Endothelial cell of umbilical vein (primary cell): Measurements from ENCODE around the gene GPR146. TPM values are rescaled to one million over a fixed set of nuclear protein-coding genes. Genes with fewer than 3 reads are reported as not detected.

Experiments
- BruUV-seq: library from RNA; stranded (reverse); fragments of 400-500 nt; replicated peaks from 2 replicates; lab custom pipeline; 2021; lab: Mats Ljungman, UMichigan
- CTCF ChIA-PET: fragments of 300-600, 350-600 bp; sonication (Branson Sonifier 250); formaldehyde crosslinking; loops from one replicate; lab custom pipeline; 2021; ENCODE audit warnings: antibody characterized with exemption, inconsistent platforms; lab: Charles Lee
- POLR2A ChIA-PET: fragments of 300-600, 350-600 bp; sonication (Branson Sonifier 250); formaldehyde crosslinking; loops from one replicate; lab custom pipeline; 2021; ENCODE audit warnings: antibody characterized with exemption, inconsistent platforms; lab: Charles Lee
- DNase-seq: peaks from one replicate; pipeline ENCODE4 v3.0.0-alpha.2; 2011; ENCODE audit warnings: low read depth, low spot score
- FAIRE-seq: peaks from 2 replicates; lab custom pipeline; 2011; peaks lifted over from hg19 to GRCh38; lab: Jason Lieb, UNC
- H2AFZ ChIP-seq: 2 replicates; pipeline ENCODE4 v1.6.0; 2012; ENCODE audit warnings: low read depth, low read length, control low read depth, inconsistent platforms
- H3K27ac ChIP-seq: 2 replicates; pipeline ENCODE4 v1.5.1; 2011; ENCODE audit warnings: low read depth, mild to moderate bottlenecking, control low read depth, low read length, moderate library complexity; ENCODE audit not compliant: insufficient read depth
- H3K27me3 ChIP-seq, 2 experiments: 2 replicates each; pipeline versions ENCODE4 v1.6.0 to v1.6.1; 2011; ENCODE audit warnings: low read length in 2 of 2, mixed read lengths in 1 of 2; ENCODE audit not compliant: control insufficient read depth in 2 of 2, insufficient read depth in 2 of 2
- H3K36me3 ChIP-seq, 2 experiments: 2 replicates in 1 of 2; 3 replicates in 1 of 2; pipeline ENCODE4 v1.5.1; 2011; ENCODE audit warnings: low read length in 2 of 2, mild to moderate bottlenecking in 1 of 2, moderate library complexity in 1 of 2; ENCODE audit not compliant: control insufficient read depth in 2 of 2, insufficient read depth in 2 of 2; ENCODE audit errors: extremely low read depth in 1 of 2
- H3K4me1 ChIP-seq: 3 replicates; pipeline ENCODE4 v1.5.1; 2011; ENCODE audit warnings: mild to moderate bottlenecking, low read length; ENCODE audit not compliant: control insufficient read depth, insufficient read depth; ENCODE audit errors: extremely low read depth
- H3K4me2 ChIP-seq: 2 replicates; pipeline ENCODE4 v1.6.1; 2011; ENCODE audit warnings: low read length, control low read depth, mixed read lengths; ENCODE audit not compliant: insufficient read depth
- H3K4me3 ChIP-seq, 3 experiments: fragments of 200-600 bp in 1 of 3; sonication (generic), shearing (Covaris generic) in 1 of 3; replicated peaks in 1 of 3; 2 replicates each; pipeline ENCODE4 v1.5.1; 2011 to 2016; ENCODE audit warnings: control low read depth in 3 of 3, low read length in 3 of 3, mild to moderate bottlenecking in 2 of 3, inconsistent platforms in 1 of 3, low read depth in 1 of 3, moderate library complexity in 1 of 3; ENCODE audit not compliant: insufficient read depth in 1 of 3
- H3K79me2 ChIP-seq: 2 replicates; pipeline ENCODE4 v1.6.0; 2012; ENCODE audit warnings: low read length, inconsistent platforms; ENCODE audit not compliant: control insufficient read depth, insufficient read depth
- H3K9ac ChIP-seq: replicated peaks from 2 replicates; pipeline ENCODE3; 2011; ENCODE audit warnings: low read length, control low read depth; ENCODE audit not compliant: insufficient read depth; ENCODE audit errors: extremely low read depth
- H3K9me1 ChIP-seq: replicated peaks from 3 replicates; pipeline ENCODE4 v1.6.0; 2011; ENCODE audit warnings: mild to moderate bottlenecking, low read length; ENCODE audit not compliant: control insufficient read depth, insufficient read depth; ENCODE audit errors: extremely low read depth
- H3K9me3 ChIP-seq: replicated peaks from 2 replicates; pipeline ENCODE4 v1.5.1; 2012; ENCODE audit warnings: low read length, inconsistent platforms; ENCODE audit not compliant: control insufficient read depth, insufficient read depth
- H4K20me1 ChIP-seq: replicated peaks from 2 replicates; pipeline ENCODE3; 2011; ENCODE audit warnings: mild to moderate bottlenecking, low read length; ENCODE audit not compliant: control insufficient read depth, insufficient read depth; ENCODE audit errors: extremely low read depth
- CTCF ChIP-seq, 2 donors: IDR thresholded peaks; 1 replicate in 1 of 2; 2 replicates in 1 of 2; pipeline ENCODE4 v1.5.1; 2011; ENCODE audit warnings: low read length in 2 of 2, mild to moderate bottlenecking in 2 of 2, moderate library complexity in 2 of 2, control low read depth in 1 of 2, inconsistent platforms in 1 of 2, low read depth in 1 of 2; ENCODE audit not compliant: insufficient read depth in 1 of 2; ENCODE audit errors: extremely low read depth in 1 of 2
- EZH2 ChIP-seq: IDR thresholded peaks from 2 replicates; pipeline ENCODE4 v1.6.1; 2012; ENCODE audit warnings: borderline replicate concordance, low read depth, mild to moderate bottlenecking, moderate library complexity, low read length, inconsistent platforms; ENCODE audit not compliant: severe bottlenecking
- FOS ChIP-seq: IDR thresholded peaks from 2 replicates; pipeline ENCODE4 v1.6.1; 2011; ENCODE audit warnings: mild to moderate bottlenecking, low read length, moderate library complexity, borderline replicate concordance; ENCODE audit not compliant: insufficient read depth
- GATA2 ChIP-seq: IDR thresholded peaks from 2 replicates; pipeline ENCODE4 v1.7.0; 2011; ENCODE audit warnings: low read depth, mild to moderate bottlenecking, moderate library complexity, mixed read lengths, low read length; ENCODE audit not compliant: insufficient read length, insufficient read depth
- JUN ChIP-seq: IDR thresholded peaks from 2 replicates; pipeline ENCODE4 v1.6.1; 2011; ENCODE audit warnings: borderline replicate concordance, low read depth; ENCODE audit not compliant: insufficient read length, insufficient read depth
- MAX ChIP-seq: IDR thresholded peaks from 2 replicates; pipeline ENCODE4 v1.6.1; 2011; ENCODE audit not compliant: insufficient read depth, insufficient read length
- MYC ChIP-seq: IDR thresholded peaks from one replicate; pipeline ENCODE4 v1.6.1; 2011; ENCODE audit warnings: mild to moderate bottlenecking, low read depth, low read length
- POLR2A ChIP-seq: IDR thresholded peaks from 2 replicates; pipeline ENCODE4 v1.6.1; 2012; ENCODE audit warnings: low read depth, mild to moderate bottlenecking, control low read depth, low read length
- POLR2AphosphoS5 ChIP-seq: IDR thresholded peaks from 2 replicates; pipeline ENCODE4 v1.6.1; 2012; ENCODE audit warnings: low read depth, mild to moderate bottlenecking, control low read depth, low read length, moderate library complexity; ENCODE audit not compliant: insufficient read depth
- dilution Hi-C: fragments of 300-500 bp; cut with MboI; formaldehyde crosslinking; loops from one replicate; pipeline ENCODE4 v1.15.0; 2019; ENCODE audit warnings: low sequenced_read_pairs; ENCODE audit not compliant: extremely low pct_ligation_motif_present
- intact Hi-C: fragments of 100-400 bp; cut with micrococcal nuclease; formaldehyde crosslinking; loops from one replicate; pipeline ENCODE4 v1.10.0; 2022
- polyA plus RNA-seq, 4 experiments: library from polyadenylated mRNA; depleted of rRNA in 3 of 4; stranded (reverse) in 3 of 4; unstranded in 1 of 4; fragments of >200 nt; gene quantifications; 2 replicates each; pipeline versions ENCODE4 v1.2.1 to v1.2.3, GENCODE V29; 2011 to 2012; ENCODE audit warnings: missing spikeins in 1 of 4
- total RNA-seq: library from RNA; stranded (reverse); gene quantifications from 2 replicates; pipeline ENCODE4 v1.2.3, GENCODE V29; 2021

GPR146 gene
- total and polyA plus RNA-seq, 2 donors (not counting 3 experiments of a cell fraction or from before 2014, with no cell fraction given) = 18.5 to 44.8 TPM

- Histone ChIP-seq H3K27me3 (no peaks in the 10 kb centered on the region), H3K79me2 (peaks cover 23% of the 10 kb centered on the region), H3K36me3 (peaks cover 0 to 7% of the 10 kb centered on the region in 2 experiments), H4K20me1 (no peaks in the 10 kb centered on the region), H2AFZ (no peak overlapping the region), H3K27ac (no peak overlapping the region), H3K4me3 (no peak overlapping the region), H3K9me3 (no peaks in the 10 kb centered on the region), H3K9me1 (no peaks in the 10 kb centered on the region), H3K9ac (no peak overlapping the region), H3K4me2 (no peak overlapping the region), H3K4me1 (peaks cover 3% of the 10 kb centered on the region)
- ChIA-PET POLR2A (interaction anchor here (0.8 kb wide), 1 partner anchor 48 kb away, joined by 3 read pairs; no protein-coding TSS in a partner anchor), CTCF (interaction anchor here (2.0 to 5.5 kb wide), 2 partner anchors 30 to 43 kb away, joined by 8 to 46 read pairs; no protein-coding TSS in a partner anchor)
- TF ChIP-seq MYC = no peak
- TF ChIP-seq POLR2A = no peak
- TF ChIP-seq GATA2 = no peak
- TF ChIP-seq JUN = no peak
- no peak for TF ChIP-seq MAX
- no peak for TF ChIP-seq EZH2
- TF ChIP-seq POLR2AphosphoS5 = no peak
- no peak for TF ChIP-seq FOS
- TF ChIP-seq CTCF (IDR thresholded peaks at IDR 0.05; ENCODE audit: extremely low read depth in 1 of 2, insufficient read depth in 1 of 2, low read depth in 1 of 2, low read length in 2 of 2) = no peak
- no TSS peak for BruUV-seq
- intact Hi-C loops (no loop called here), dilution Hi-C loops (no loop called here)
- no peak for DNase-seq
- FAIRE-seq = no peak
Observed at GRCh38 chr7:1022801-1023465, 21.4 kb upstream of the GPR146 start.
